Hypothalamus (tissue), 51 donors: ENCODE data around the gene PDE11A.
"Not testable (repeated sequence)": the region's sequence is repeated elsewhere in the genome, so short reads cannot be mapped to it uniquely, and the experiment has no call there.

Source experiments
- DNase-seq, 51 donors: peaks; one replicate each; lab custom pipeline; 2025; lab: John Stamatoyannopoulos, UW

Gene PDE11A

DNA sequence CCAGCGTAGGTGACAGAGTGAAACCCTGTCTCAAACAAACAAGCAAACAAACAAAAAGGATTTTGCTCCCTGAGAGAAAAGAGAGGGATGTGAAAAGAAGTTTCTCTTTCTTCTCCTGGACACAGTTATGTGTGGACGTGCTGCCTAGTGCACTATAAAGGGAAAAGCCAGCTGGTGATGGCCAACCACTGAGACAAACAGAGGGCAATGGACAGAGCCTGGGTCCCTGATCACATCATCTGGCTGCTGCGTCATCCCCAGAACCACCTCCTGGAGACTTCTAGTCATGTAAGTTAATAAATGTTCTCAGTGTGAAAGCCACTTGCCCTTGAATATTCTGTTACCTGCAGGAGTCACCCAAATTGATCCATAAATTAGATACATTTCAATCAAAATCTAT is 184.9 kb downstream of the PDE11A start:
- DNase-seq = no peak

DNA sequence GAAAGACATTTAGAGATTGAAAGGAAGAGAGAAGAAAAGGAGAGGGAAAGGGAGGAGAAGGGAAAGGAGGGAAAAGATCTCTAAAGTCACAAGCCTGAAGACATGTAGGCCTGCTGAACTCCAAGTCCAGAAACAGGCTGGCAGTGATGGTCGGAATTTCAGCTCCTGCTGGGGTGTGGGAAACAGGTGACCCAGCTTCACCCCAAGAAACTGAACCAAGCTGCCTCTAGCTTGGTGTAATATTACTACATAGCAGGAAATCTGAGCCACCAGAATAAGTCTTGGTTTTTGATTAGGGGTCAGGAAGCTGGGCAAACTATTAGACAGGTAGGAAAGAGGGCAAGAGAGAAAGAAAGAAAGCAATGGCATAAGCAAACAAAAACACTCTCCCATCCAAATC is 185.8 kb downstream of the PDE11A start:
- no peak for DNase-seq

DNA sequence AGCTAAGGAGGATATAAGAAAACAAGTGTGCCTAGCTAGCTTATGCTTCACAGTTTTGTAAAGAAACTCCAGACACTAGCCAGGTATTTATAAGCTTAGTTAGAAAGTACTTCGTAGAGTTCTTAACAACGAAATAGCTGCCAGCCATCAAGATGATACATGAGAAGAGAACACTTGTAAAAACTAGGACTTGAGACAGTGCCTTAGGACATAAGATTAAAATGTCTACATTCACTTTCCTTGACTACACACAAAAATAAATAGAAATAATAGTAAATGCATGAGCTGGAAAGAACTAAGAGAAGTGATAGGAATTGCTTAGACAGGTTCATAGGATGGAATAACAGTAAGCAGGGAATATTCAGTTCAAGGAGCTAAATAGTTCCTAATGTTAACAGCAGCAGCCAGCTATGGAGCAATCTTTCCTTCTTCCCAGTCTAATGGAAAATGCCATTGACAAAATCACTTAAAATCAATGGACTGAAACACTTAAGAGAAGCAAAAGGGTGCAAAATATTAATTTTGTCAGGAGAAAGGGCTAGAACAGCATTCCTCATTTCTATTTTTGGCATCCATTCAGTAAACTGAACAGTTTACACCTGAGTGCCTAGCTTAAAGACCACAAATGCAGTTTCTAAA is 186.6 kb downstream of the PDE11A start:
- DNase-seq = no peak

DNA sequence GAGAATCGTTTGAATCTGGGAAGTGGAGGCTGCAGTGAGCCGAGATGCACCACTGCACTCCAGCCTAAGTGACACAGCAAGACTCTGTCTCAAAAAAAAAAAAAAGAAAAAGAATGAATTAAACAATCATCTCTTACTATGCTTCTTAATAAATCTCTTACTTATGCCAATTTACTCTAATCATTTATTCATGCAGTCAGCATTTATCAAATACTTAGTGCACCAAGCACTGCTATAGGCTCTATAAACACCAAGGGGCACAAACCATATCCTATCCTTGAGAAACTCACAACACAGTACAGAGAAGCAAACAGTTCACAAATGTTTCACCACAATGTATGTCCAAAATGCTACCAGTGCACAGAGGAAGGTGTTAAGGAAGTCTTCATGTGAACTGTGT is 189.4 kb downstream of the PDE11A start:
- no peak for DNase-seq

DNA sequence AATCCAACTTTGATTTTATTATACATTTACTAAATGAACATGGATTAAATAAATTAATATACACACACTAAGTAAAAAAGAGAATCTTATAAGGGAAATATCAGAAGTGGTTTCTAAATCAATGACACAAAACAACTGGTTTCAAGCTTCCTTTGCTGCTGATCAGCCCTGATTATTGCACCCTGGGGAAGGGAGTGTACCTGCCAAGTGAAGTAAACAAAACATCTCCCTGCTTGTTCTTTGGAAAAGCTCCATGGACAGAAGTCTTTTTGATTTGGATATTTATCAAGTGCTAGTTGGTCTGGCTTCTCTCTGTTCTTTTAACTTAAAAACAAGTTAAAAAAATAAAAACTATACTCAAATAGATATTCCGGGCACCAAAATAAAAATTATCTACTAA is 190.1 kb downstream of the PDE11A start:
- no peak for DNase-seq

DNA sequence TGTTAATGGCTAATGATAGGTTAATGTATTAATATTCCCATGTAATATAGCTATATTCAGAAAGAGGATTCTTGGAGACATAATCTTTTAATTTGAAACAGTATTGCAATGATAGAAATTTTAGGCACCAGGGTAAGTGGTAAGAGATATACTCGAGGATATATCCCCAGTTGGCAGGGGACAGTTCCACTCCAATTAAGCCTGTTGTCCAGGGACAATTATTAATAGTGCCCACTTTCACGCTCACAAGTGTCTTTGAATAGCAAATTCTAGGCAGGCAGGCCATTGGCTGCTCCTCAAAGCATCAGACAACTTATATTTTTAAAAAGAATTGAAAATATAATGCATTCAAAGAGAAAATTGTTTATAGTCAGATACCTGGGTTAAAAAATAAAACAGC is 190.7 kb downstream of the PDE11A start:
- no peak for DNase-seq

DNA sequence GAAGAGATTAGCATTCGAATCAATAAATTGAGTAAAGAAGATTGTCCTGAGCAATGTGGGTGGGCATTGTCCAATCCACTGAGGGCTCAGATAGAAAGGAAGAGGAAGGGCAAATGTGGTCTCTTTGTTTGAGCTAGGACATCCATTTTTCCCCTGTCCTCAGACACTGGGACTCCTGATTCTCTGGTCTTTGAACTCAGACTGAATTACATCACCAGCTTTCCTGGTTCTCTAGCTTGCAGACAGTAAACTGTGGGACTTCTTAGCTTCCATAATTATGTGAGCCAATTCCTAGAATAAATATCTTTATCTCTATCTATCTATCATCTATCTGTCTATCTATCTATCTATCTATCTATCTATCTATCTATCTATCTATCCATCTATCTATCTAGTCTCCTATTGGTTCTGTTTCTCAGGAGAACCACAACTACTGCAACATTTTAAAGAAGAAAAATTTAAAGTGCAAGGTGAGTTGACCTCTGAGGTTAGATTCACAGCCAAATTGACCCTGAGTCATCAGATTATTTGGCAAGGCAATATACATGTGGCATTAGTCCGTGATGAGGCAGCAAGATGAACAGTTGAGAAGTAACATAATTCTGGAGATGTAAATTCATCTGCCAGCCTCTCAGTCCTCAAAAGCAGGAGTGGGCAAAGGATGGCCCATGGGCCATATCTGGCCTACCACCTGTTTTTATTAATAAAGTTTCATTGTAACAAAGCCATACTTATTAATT is 191.4 kb downstream of the PDE11A start:
- no peak for DNase-seq

DNA sequence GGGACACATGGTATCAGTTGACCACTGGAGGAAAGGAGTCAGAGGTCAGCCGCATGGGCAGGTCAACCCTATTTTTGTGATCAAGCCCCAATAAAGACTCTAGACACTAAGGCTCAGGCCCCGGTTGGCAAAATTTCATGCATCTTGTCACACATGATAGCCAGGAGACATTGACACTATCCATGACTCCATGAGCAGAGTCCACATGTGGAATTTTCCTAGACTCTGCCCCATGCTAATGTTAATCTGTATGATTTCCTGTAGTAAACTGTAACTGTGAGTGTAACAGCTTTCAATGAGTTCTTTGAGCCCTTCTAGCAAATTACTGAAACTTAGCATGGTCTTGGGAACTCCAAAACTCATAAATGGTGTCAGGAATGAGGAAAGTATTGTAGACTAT is 192.3 kb downstream of the PDE11A start:
- no peak for DNase-seq

DNA sequence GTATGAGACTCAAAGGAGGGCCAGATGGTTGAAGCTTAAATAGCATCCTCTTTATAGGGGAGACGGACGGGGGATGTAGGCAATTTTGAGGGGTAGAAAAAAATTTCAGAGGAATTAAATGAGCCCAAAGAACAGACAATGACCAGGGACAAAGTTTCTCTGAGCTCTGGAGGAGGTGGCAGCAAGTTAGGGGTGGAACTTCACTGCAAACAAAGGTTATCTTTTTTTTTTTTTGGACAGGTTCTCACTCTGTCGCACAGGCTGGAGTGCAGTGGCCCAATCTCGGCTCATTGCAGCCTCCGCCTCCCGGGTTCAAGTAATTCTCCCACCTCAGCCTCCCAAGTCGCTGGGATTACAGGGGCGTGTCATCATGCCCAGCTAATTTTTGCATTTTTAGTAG is 195.6 kb downstream of the PDE11A start:
- no peak for DNase-seq

DNA sequence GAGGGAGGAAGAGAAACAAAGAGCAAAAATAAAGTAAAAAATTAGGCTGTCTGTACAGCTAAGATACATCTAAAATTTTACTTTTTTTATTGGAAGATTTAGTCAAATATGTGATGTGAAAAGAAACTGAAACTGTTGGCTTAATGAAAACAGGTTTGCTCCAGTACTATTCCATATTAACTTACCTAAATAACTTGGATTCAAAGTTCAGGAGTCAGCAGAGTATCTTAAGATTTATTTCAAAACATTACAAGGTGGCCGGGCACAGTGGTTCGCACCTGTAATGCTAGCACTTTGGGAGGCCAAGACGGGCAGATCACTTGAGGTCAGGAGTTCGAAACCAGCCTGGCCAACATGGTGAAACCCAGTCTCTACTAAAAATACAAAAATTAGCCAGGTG is 197.9 kb downstream of the PDE11A start:
- DNase-seq = no peak

DNA sequence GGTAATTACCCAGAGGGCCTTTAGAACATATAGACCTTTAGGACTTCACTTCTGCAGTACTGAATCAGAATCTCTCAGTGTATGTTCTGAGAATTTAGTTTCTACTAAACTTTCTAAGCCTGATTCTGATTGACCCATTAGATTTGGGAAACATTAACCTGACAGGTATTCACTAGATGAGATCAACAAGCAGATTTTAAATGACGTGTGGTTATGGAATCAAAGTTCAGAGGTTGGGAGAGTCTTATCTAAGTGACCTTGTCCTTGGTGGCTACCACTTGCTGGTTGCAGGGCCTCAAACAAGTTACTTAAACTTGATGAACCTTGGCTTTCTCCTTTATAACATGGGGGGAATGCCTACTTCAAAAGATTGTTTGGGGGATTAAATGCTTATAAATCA is 198.7 kb downstream of the PDE11A start:
- no peak for DNase-seq

DNA sequence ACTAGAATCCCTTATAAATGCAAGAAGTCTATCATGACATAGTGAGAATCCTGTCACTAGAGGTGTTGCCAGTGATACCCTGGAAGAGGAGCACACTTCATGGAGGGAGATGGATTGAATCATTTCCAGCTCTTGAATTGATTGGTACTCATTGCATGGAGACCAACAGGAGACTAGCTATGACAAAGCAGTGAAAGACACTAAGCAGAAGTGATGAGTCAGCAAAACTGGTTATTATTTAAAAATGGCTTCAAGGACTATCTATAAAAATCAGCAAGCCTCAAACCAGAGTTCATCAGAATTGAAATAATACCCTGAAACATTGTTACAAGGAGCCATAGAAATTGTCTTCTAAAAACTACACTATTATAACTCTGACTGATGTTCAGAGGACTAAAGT is 200.3 kb downstream of the PDE11A start:
- no peak for DNase-seq

DNA sequence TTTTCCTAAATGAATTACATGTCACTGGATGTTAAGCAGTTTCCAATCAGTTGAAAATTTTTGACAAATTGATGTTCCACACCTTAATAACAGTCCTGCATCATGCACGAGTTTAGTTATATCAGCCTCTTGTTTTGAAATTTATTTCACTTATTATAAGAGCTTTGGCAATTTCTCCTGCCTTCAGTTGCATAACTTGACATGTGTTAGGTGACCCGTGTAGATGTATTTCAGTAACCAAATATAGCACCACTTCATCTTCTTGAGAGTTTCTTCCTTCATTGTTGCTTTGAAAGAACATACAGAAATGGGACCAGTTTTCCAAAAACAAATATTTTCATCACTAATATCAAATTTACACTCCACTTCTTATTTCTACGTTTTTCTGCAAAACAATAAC is 202.7 kb downstream of the PDE11A start:
- no peak for DNase-seq

DNA sequence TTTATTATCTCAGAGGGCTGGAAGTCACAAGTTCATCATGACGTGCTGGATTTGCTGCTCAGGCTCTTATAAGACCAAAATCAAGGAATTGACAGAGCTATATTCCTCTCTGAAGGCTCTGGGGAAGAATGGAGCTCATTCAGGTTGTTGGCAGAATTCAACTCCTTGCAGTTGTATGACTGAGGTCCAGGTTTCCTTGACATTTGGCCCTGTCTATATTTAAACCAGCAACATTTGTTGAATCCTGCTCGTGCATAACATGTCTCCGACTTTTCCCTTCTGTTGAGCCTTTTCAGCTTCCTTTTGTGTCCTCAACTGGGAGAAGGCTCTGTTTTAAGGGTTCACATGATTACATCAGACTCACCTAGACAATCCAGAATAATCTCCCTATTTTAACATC is 203.4 kb downstream of the PDE11A start:
- DNase-seq = no peak

DNA sequence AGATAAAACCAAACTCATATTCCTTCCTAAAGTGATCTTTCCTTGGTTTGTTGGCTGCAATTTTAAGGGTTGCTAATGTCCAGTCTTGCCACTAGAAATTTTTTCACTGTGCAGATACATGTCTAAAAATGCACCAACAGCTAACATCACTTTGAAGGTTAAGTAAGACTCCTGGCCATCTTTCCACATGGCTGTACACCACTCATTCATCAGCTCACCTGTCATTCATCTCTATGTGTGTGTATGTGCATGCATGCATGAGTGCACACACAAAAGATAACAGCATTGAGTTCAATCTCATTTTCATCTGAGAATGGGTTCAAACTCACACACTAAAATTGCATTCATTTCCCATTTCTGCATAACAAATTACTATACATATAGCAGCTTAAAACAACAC is 203.8 kb downstream of the PDE11A start:
- DNase-seq = no peak

DNA sequence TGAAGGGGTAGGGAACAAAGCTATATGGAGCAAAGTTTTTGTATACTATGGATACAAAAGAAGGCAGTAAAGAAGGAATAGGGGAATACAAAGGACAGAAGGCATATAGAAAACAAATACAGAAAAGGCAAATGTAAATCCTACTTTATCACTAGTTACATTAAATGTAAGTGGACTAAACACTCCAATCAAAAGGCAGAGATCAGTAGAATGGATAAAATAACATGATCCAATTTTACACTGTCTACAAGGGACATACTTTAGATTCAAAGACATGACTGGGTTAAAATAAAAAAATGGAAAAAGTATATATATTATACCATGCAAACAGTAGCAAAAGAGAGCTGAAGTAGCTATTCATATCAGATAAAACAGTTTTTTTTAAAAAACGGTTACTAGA is 215.0 kb downstream of the PDE11A start:
- DNase-seq = no peak

DNA sequence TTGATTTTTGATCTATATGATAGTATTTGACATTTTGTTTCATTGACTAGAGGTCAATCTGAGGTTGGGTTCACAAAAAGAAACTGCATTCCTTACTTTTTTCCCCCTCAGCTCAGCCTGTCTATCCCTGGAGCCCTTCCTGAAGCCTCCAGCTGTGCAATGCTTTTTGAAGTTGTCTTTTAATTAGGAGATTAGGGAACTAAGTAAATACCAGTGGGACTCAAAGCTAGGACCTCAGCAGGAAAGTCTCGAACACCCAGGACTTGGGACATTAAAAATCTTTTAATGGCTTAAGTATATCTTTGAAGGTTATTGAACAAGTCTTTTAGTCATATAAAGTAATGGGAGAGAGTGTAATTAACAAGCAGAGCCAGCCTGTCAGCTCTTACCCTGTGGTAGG is 220.2 kb downstream of the PDE11A start:
- DNase-seq = no peak

DNA sequence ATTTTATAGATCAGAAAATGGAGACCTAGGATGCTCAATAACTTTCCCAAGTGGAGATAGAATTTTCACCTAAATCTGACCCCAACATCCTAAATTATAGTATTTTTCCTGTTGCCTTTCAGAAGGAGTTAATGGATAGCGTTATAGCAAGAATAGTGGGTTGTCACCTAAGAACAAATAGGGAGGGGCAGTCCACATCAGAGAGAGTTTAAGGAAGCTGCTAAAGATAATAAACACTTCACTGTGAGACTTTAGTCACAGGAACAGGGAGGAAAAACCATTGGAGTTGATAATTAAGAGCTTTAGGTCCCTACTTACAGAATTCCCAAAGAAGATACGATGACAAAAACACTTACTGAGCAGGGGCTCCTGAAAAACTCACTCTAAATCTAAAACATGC is 229.4 kb downstream of the PDE11A start:
- DNase-seq = no peak

DNA sequence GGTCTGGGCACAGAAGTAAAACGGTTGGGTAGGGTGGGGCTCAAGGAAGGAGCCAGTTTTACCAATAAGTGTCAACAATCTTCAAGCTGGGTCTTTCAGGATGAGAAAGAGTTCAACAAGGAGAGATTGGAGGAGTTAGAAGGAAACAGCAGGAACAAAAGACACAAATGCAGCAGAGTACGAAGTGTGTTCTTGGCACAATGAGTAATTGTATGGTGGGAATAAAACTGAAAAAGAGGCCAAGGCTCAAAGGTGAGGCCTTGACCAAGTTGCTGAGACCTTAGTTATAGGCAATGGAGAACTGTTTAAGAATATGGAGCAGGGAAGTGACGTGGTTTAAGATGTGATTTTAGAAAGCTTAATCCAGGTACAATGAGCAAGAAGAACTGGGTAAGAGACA is 230.3 kb downstream of the PDE11A start:
- no peak for DNase-seq

DNA sequence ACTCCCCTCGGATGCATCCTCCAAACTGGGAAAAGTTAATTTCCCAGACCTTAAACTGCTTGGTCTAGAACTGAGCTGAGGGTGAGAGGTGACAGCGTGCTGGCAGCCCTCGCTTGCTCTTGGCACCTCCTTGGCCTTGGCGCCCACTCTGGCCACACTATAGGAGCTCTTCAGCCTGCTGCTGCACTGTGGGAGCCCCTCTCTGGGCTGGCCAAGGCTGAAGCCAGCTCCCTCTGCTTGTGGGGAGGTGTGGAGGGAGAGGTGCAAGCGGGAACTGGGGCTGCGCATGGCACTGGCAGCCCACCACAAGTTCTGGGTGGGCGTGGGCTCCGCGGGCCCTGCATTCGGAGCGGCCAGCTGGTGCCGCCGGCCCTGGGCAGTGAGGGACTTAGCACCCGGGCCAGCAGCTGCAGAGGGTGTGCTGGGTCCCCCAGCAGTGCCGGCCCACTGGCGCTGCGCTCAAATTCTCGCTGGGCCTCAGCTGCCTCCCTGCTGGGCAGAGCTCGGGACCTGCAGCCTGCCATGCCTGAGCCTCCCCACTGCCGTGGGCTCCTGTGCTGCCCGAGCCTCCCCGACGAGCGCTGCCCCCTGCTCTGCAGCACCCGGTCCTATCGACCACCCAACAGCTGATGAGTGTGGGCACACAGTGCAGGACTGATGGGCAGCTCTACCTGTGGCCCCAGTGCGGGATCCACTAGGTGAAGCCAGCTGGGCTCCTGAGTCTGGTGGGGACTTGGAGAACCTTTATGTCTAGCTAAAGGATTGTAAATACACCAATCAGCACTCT is 237.0 kb downstream of the PDE11A start:
- not testable (repeated sequence) for DNase-seq

DNA sequence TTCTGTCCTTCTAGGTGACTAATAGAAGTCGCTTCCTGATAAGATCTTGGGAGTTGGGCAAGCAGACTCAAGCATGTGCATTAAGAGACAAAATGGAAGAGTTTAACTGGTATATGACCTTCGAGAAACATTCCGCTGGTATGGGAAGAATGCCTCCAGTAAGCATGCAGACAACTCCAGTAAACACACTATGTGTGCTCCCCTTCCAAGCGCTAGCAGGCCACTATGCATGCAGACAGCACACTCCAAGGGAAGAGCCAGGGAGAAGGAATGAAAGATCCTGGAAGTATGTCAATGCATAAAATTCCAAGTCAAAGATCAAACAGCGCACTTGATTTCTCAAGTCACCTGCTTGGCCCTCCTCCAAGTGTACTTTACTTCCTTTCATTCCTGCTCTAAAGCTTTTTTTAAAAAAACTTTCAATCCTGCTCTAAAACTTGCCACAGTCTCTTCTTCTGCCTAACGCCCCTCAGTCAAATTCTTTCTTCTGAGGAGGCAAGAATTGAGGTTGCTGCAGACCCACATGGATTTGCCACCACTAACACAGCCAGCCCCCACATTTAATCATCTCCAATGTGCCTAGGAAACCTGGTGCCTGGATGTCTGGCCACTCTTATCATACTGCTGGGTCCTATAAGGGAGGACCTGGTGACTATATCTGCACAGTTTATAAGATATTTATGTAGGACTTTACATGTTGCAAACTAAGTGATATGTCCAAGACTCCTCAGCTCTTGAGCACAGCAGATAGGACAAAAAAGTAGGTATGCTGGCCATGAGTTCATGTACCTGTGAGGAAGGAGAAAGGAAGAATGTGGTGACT is 239.8 kb downstream of the PDE11A start:
- DNase-seq = no peak
